Stimulated activated naive CD8-positive, alpha-beta T cell treated with anti-CD3 and anti-CD28 coated beads, Interleukin-15, amount 100 ng/mL, for 72 hours (primary cell): ENCODE results near the gene TMEM254.

Experiments
- ATAC-seq: fragments of 150-1000 bp; cut with Tn5 transposase; 2 replicates; pipeline ENCODE4 v1.10.0; 2021; ENCODE audit warnings: mild to moderate bottlenecking, moderate library complexity
- DNase-seq, 2 donors: peaks; one replicate each; pipeline ENCODE4 v3.0.0; 2021 to 2022
- H3K27ac Mint-ChIP-seq, 2 donors: one replicate each; pipeline ENCODE4 v1.8.0; 2022; ENCODE audit warnings: mild to moderate bottlenecking in 2 of 2, mixed read lengths in 2 of 2, moderate library complexity in 2 of 2
- H3K27me3 Mint-ChIP-seq: one replicate; pipeline ENCODE4 v1.8.0; 2022; ENCODE audit warnings: mixed read lengths
- H3K4me1 Mint-ChIP-seq: one replicate; pipeline ENCODE4 v1.8.0; 2022; ENCODE audit warnings: mild to moderate bottlenecking, mixed read lengths
- H3K4me3 Mint-ChIP-seq, 2 donors: one replicate each; pipeline ENCODE4 v1.8.0; 2022; ENCODE audit warnings: mild to moderate bottlenecking in 2 of 2, mixed read lengths in 2 of 2, moderate library complexity in 1 of 2
- H3K9me3 Mint-ChIP-seq, 2 donors: one replicate each; pipeline ENCODE4 v1.8.0; 2022; ENCODE audit warnings: mixed read lengths in 2 of 2

The TMEM254 gene

GRCh38 chr10:80137920-80138319, 59.5 kb downstream of the TMEM254 start:
- H3K4me1 Mint-ChIP-seq: peaks cover 3% of the 10 kb centered on the region
- H3K4me3 Mint-ChIP-seq: no peak overlapping the region
- ATAC-seq: no peak
- no peak for DNase-seq
- peaks cover 37% of the 10 kb centered on the region for H3K27me3 Mint-ChIP-seq
- H3K9me3 Mint-ChIP-seq: no peaks in the 10 kb centered on the region
- peak overlapping the region in 1 of 2 donors; percentile 43 for H3K27ac Mint-ChIP-seq

DNA sequence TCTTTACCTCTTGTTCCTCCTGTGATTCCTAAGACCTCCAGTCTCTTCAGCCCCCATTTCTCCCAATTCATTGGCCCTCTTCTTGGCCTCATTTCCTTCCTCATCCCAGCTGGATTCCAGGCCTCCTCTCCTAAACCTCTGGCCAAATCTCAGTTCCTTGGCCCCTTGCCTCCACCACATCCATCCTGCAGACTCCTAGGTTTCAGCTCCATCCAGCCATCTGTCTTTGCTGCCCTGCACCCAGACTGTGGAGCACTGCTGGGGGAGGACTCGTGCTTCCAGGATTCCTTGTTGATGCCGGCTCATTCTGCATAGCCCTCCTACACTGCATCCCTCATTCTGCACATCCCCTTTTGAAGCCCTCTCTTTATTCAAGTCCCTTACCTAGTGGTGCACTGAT, 60.8 kb downstream of the TMEM254 start:
- no peak overlapping the region for H3K4me3 Mint-ChIP-seq
- peaks cover 8% of the 10 kb centered on the region for H3K4me1 Mint-ChIP-seq
- no peak for DNase-seq
- peaks cover 28% of the 10 kb centered on the region for H3K27me3 Mint-ChIP-seq
- no peak overlapping the region for H3K27ac Mint-ChIP-seq
- no peak for ATAC-seq
- no peaks in the 10 kb centered on the region for H3K9me3 Mint-ChIP-seq

DNA sequence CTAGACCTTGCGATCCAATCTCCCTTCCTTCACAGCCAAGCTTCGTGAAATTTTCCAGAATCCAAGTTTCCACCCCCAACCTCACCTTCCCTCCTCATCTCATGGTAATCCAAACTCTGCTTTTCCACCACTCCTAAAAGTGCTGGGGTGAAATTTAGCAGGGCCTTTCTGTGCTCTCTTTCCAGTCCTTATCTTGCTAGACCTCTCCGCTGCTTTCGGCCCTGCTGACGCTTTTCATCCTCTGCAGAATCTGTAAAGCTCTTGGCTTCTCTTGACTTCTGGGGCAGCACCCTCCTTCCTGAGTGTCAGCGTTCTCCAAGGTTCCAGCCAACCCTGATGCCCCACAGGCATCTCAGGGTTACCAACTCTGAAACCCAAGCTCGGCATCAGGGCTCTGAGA, 61.8 kb downstream of the TMEM254 start:
- Mint-ChIP-seq H3K4me1 (peaks cover 17% of the 10 kb centered on the region), H3K9me3 (no peaks in the 10 kb centered on the region), H3K27ac (peak overlapping the region; percentile 5 to 30), H3K27me3 (peaks cover 28% of the 10 kb centered on the region), H3K4me3 (no peak overlapping the region)
- DNase-seq: no peak
- ATAC-seq: no peak

DNA sequence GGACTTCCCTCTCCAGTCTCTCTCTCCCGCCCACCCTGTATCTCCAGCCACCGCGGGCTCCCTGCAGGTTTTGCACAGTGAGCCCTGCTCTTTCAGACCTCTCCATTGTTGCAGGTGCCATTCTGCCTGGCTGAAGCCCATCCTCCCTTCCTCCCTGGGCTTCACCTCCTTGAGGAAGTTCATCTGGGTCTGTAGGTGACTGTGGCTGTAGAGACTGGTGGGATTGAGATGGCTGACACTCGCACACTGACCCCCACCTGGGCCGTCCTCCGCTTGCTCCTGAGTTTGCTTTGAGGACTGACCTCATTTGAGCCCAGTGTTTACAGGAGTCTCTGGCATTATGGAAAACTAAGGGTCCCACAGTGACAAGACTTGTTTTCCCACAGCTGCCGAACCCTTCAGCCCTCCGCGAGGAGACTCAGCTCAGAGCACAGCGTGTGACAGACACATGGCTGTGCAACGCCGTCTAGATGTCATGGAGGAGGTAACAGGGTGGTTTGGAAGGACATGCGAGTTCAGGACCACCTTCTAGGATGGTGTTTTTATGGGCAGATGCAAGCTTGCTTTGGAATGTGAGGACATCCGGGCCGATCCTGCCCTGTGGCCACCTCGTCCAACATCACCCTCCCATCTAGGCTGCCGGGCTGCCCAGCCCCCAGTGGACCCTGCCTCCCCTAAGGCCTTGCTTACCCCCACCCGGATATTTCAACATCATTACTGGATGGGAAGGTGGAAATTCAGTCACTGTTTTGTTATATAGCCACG, 63.4 kb downstream of the TMEM254 start:
- peak overlapping the region in 1 of 2 donors; percentile 28 for H3K27ac Mint-ChIP-seq
- DNase-seq (no peak), ATAC-seq (no peak)
- H3K4me1 Mint-ChIP-seq: peaks cover 24% of the 10 kb centered on the region
- H3K4me3 Mint-ChIP-seq: no peak overlapping the region
- H3K27me3 Mint-ChIP-seq: peaks cover 28% of the 10 kb centered on the region
- no peaks in the 10 kb centered on the region for H3K9me3 Mint-ChIP-seq
